SK-N-SH (cell line): ENCODE results near the gene ADIRF. TPM values are rescaled to one million over a fixed set of nuclear protein-coding genes. Genes with fewer than 3 reads are reported as not detected.
A peak's percentile ranks its signal among the peaks of the same experiment; 100 is the strongest.

ENCODE experiments used
- CTCF ChIA-PET: fragments of 300-600, 350-600 bp; formaldehyde crosslinking; extraction: SDS; loops from one replicate; lab custom pipeline; 2021; lab: Yijun Ruan, JAX
- POLR2A ChIA-PET: fragments of 350-600 bp; sonication (Branson Sonifier 250); formaldehyde crosslinking; extraction: SDS; loops from one replicate; lab custom pipeline; 2020; ENCODE audit warnings: antibody characterized with exemption, inconsistent platforms; lab: Yijun Ruan, JAX
- DNase-seq: peaks from one replicate; pipeline ENCODE4 v3.0.0; 2012
- H2AFZ ChIP-seq: fragments of 200-600 bp; sonication (generic); 2 replicates; pipeline ENCODE4 v1.8.1; 2016; ENCODE audit warnings: antibody characterized with exemption, mild to moderate bottlenecking, low read depth
- H3F3A ChIP-seq: fragments of 200-600 bp; sonication (generic); replicated peaks from 2 replicates; pipeline ENCODE3; 2016; ENCODE audit warnings: antibody characterized with exemption, mild to moderate bottlenecking; ENCODE audit not compliant: insufficient read depth
- H3K27ac ChIP-seq, 2 experiments: fragments of 200-500 bp in 1 of 2; fragments of 200-600 bp in 1 of 2; sonication (Bioruptor generic) in 1 of 2; sonication (generic), shearing (Covaris generic) in 1 of 2; 2 replicates each; pipeline versions ENCODE4 v1.5.1 to v1.6.1; 2014 to 2016; ENCODE audit warnings: low read depth in 2 of 2, inconsistent platforms in 1 of 2, low read length in 1 of 2, mild to moderate bottlenecking in 1 of 2, mixed read lengths in 1 of 2
- H3K27me3 ChIP-seq: fragments of 200-600 bp; sonication (generic), shearing (Covaris generic); 2 replicates; pipeline ENCODE4 v1.6.1; 2016; ENCODE audit warnings: mixed run types; ENCODE audit not compliant: insufficient read depth
- H3K36me3 ChIP-seq, 2 experiments: fragments of 200-500 bp in 1 of 2; fragments of 200-600 bp in 1 of 2; sonication (Bioruptor generic) in 1 of 2; sonication (generic) in 1 of 2; replicated peaks in 1 of 2; 2 replicates each; pipeline versions ENCODE3 to v1.5.1; 2014 to 2016; ENCODE audit warnings: low read length in 1 of 2, mild to moderate bottlenecking in 1 of 2; ENCODE audit not compliant: insufficient read depth in 2 of 2, control insufficient read depth in 1 of 2
- H3K4me1 ChIP-seq, 2 experiments: fragments of 200-500 bp in 1 of 2; fragments of 200-600 bp in 1 of 2; sonication (Bioruptor generic) in 1 of 2; sonication (generic), shearing (Covaris generic) in 1 of 2; 2 replicates each; pipeline versions ENCODE4 v1.5.1 to v1.6.1; 2014 to 2016; ENCODE audit warnings: low read depth in 1 of 2, low read length in 1 of 2, mixed run types in 1 of 2; ENCODE audit not compliant: insufficient read depth in 2 of 2, control insufficient read depth in 1 of 2
- H3K4me2 ChIP-seq: fragments of 200-600 bp; sonication (generic), shearing (Covaris generic); 2 replicates; pipeline ENCODE4 v1.6.1; 2017; ENCODE audit warnings: mixed run types
- H3K4me3 ChIP-seq, 2 experiments: fragments of 200-500 bp in 1 of 2; fragments of 200-600 bp in 1 of 2; sonication (Bioruptor generic) in 1 of 2; sonication (generic), shearing (Covaris generic) in 1 of 2; 2 replicates each; pipeline versions ENCODE4 v1.5.1 to v1.8.1; 2014 to 2016; ENCODE audit warnings: low read depth in 2 of 2, inconsistent platforms in 1 of 2, low read length in 1 of 2, mild to moderate bottlenecking in 1 of 2, mixed read lengths in 1 of 2, moderate library complexity in 1 of 2
- H3K79me2 ChIP-seq: fragments of 200-600 bp; sonication (generic); 2 replicates; pipeline ENCODE4 v1.8.1; 2017; ENCODE audit warnings: mild to moderate bottlenecking; ENCODE audit not compliant: insufficient read depth
- H3K9ac ChIP-seq: fragments of 200-600 bp; sonication (generic); 2 replicates; pipeline ENCODE4 v1.6.1; 2017; ENCODE audit warnings: mixed run types
- H3K9me2 ChIP-seq: fragments of 200-600 bp; sonication (generic); 2 replicates; pipeline ENCODE4 v1.6.1; 2017; ENCODE audit warnings: mixed run types
- H3K9me3 ChIP-seq: fragments of 200-600 bp; sonication (generic); 2 replicates; pipeline ENCODE4 v1.6.1; 2017; ENCODE audit warnings: mixed run types, mild to moderate bottlenecking, moderate library complexity
- H4K20me1 ChIP-seq: fragments of 200-600 bp; sonication (generic); 2 replicates; pipeline ENCODE4 v1.6.1; 2017; ENCODE audit warnings: mild to moderate bottlenecking, mixed run types; ENCODE audit not compliant: insufficient read depth
- PBX3 ChIP-seq: IDR thresholded peaks from 2 replicates; pipeline ENCODE4; 2012
- RAD21 ChIP-seq: IDR thresholded peaks from 2 replicates; pipeline ENCODE4 v1.6.1; 2012; ENCODE audit warnings: mild to moderate bottlenecking, low read length
- REST ChIP-seq: IDR thresholded peaks from 2 replicates; pipeline ENCODE4 v1.6.1; 2012; ENCODE audit warnings: mild to moderate bottlenecking, low read depth, low read length, moderate library complexity
- SMC3 ChIP-seq: IDR thresholded peaks from 2 replicates; pipeline ENCODE4 v1.6.1; 2012; ENCODE audit warnings: low read depth, low read length, improper control_type of control experiment
- TAF1 ChIP-seq: IDR thresholded peaks from 2 replicates; pipeline ENCODE4 v1.6.1; 2012; ENCODE audit warnings: low read depth, mild to moderate bottlenecking, low read length, moderate library complexity, borderline replicate concordance
- TEAD4 ChIP-seq: IDR thresholded peaks from 2 replicates; pipeline ENCODE4 v1.4.0; 2012; ENCODE audit warnings: mild to moderate bottlenecking, borderline replicate concordance; ENCODE audit not compliant: insufficient read depth
- USF1 ChIP-seq: IDR thresholded peaks from 2 replicates; pipeline ENCODE4 v1.4.0; 2012; ENCODE audit warnings: low read depth, borderline replicate concordance
- ZBTB33 ChIP-seq: IDR thresholded peaks from 2 replicates; pipeline ENCODE4 v1.4.0; 2012; ENCODE audit warnings: low read depth, borderline replicate concordance
- WGBS: methylation state at CpG from one replicate; pipeline ENCODE4 v1.1.6; 2017; ENCODE audit warnings: low lambda C conversion rate; 5-methylcytosine and 5-hydroxymethylcytosine counted together
- polyA plus RNA-seq, 3 experiments: library from polyadenylated mRNA; depleted of rRNA; stranded (reverse); fragments of >200 nt; gene quantifications; 2 replicates each; pipeline ENCODE4 v1.2.3, GENCODE V29; 2012

The ADIRF gene
- polyA plus RNA-seq, 1 of the 3 experiments (the other 2 are of a cell fraction), result not detected

- peaks cover 6 to 11% of the 10 kb centered on the region in 2 experiments; a peak in 2 of 4 replicates for H3K4me1 ChIP-seq
- WGBS, result 100% methylated on average over 1 of the region's 7 CpGs
Observed at GRCh38 chr10:86956848-86957448, 11.3 kb upstream of the ADIRF start.

GRCh38 chr10:86957471-86958115 lies 10.7 kb upstream of the ADIRF start, which contains the start of gene MMRN2:
Gene MMRN2, minus strand, starts transcription at chr10:86957615. Its CDS starts 74 bp downstream, at chr10:86957541.
- WGBS, result 97% methylated on average over 4 of the region's 9 CpGs
- no peak within 1 kb of the TSS for H2AFZ ChIP-seq
- CTCF ChIA-PET, result interaction anchor here (1.5 kb wide), 2 partner anchors 12 to 19 kb away, joined by 5 to 6 read pairs; no protein-coding TSS in a partner anchor

More at GRCh38 chr10:86956848-86957448, 11.3 kb upstream of the ADIRF start:
- Histone ChIP-seq H3K9me2 (no peaks in the 10 kb centered on the region), H3K27me3 (no peaks in the 10 kb centered on the region), H3K36me3 (no peaks in the 10 kb centered on the region), H3F3A (no peaks in the 10 kb centered on the region)
- CTCF ChIA-PET, result interaction anchor here (1.5 to 2.6 kb wide), 3 partner anchors 10 to 18 kb away, joined by 6 to 9 read pairs (median 7); no protein-coding TSS in a partner anchor
- TF ChIP-seq SMC3, result no peak
- TF ChIP-seq TEAD4, result no peak
- no peak for TF ChIP-seq TAF1
- TF ChIP-seq, all 33 proteins: peak for 0
- Histone ChIP-seq H3K9ac (no peak overlapping the region), H3K9me3 (no peaks in the 10 kb centered on the region), H3K4me3 (no peak overlapping the region), H2AFZ (no peak overlapping the region), H4K20me1 (no peaks in the 10 kb centered on the region), H3K79me2 (no peaks in the 10 kb centered on the region), H3K27ac (no peak overlapping the region), H3K4me2 (no peak overlapping the region)
- POLR2A ChIA-PET, result no interaction called here
- peak; percentile 60 for DNase-seq

More at GRCh38 chr10:86957471-86958115, 10.7 kb upstream of the ADIRF start, which contains the start of gene MMRN2:
- H3K9me2 ChIP-seq, result no peaks in the 10 kb centered on the region
- peaks cover 6 to 11% of the 10 kb centered on the region in 2 experiments; a peak in 2 of 4 replicates for H3K4me1 ChIP-seq
- H4K20me1 ChIP-seq, result no peaks in the 10 kb centered on the region
- no peaks in the 10 kb centered on the region for H3K27me3 ChIP-seq
- H3K36me3 ChIP-seq, result no peaks in the 10 kb centered on the region
- no peaks in the 10 kb centered on the region for H3F3A ChIP-seq
- H3K4me3 ChIP-seq, result no peak within 1 kb of the TSS
- no peak within 1 kb of the TSS for H3K27ac ChIP-seq
- H3K9me3 ChIP-seq, result no peaks in the 10 kb centered on the region
- TF ChIP-seq REST, result no peak
- TF ChIP-seq ZBTB33, result no peak
- no peak for TF ChIP-seq USF1
- TF ChIP-seq RAD21, result no peak
- no peak for TF ChIP-seq PBX3
- TF ChIP-seq, all 33 proteins: peak for 0
- Histone ChIP-seq H3K4me2 (no peak within 1 kb of the TSS), H3K9ac (no peak within 1 kb of the TSS), H3K79me2 (no peaks in the 10 kb centered on the region)
- no peak for DNase-seq
- POLR2A ChIA-PET, result no interaction called here
